ENCODE results near the gene SPATS2L.
A peak's percentile ranks its signal among the peaks of the same experiment; 100 is the strongest.

SPATS2L gene

DNA sequence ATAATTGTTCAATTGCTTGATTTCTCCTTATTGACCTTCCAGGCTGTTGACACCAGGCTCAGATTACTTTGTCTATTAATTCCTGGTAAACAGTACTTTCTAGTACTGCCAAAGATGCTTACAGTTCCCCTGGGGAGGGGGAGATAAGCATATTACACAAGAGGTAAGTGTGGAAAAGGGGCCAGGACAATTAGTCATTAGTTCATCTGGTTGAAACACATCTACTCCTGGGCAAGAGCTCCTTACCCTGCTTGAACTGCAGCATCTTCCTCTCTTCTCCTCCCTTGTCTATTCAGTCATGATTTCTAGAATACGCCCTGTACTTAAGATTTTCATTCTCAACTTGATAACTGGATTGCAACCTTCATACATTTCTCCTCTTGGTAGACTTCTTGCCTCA, 10.4 kb upstream of the SPATS2L start:
- DNase-seq, result no peak

DNA sequence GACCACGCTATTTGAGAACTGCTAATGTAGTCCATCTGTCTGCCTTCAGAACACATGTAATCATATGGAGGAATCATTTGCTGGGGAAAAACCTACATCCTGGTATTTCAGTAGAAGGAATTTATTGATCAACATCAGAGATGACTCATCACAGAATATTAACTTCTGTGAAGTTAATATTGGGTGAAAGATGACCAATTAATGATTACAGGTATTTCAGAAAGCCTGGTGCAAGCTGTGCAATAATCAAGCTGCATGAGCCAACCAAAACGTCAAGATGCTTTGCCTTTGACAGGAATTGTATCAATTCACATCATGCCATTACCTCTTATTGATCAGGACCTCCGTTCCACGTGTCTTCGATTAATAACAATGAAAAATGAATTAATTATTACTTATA, 9.4 kb upstream of the SPATS2L start:
- DNase-seq, result no peak

DNA sequence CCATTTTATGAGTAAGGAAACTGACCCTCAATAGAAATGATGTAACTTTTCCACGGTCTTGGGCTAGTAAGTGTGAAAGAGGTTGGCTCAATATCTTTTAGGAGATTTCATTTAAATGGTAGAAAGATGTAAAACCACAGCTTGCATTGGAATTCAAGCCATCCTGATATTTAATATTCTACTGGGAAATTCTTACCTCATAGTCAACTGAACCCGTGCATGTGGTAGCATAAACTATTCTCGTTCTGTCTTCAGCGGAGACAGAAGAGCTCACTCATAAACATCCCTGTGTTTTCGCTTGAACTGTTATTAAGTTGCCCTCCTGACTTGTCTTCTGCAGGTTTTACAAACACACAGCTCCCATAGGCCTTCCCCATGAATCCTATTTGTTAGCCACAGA, 8.5 kb upstream of the SPATS2L start:
- DNase-seq, result no peak

DNA sequence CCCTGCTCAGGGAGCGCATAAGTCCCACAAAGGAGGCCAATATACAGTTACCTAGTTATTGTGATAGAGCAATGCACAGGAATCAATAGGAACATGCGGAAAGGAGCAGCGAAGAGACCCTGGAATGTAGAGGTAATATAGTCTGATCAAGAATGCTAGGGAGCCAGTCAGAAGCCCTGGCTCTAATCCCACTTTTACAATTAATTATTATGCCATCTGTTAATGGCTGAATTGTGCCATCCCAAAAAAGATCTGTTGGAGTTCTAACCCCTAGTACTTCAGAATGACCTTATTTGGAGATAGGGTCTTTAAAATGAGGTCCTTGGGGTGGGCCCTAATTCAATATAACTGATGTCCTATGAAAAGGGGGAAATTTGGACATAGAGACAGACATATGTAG, 7.7 kb upstream of the SPATS2L start:
- no peak for DNase-seq

DNA sequence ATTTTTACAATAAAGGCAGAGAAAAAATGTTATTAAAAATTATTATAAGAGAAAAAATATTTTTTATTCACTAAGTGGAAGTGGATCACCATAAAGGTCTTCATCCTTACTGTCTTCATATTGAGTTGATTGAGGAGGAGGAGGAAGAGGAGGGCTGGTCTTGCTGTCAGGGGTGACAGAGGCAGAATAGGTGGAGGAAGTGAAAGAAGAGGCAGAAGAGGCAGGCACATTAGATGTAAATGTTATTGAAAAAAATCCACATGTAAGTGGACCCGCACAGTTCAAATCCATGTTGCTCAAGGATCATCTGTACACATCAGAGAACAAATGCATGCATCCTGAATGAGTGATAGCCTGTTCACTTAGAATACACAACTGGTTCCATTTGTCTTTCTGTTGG, 6.4 kb upstream of the SPATS2L start:
- DNase-seq, result no peak

DNA sequence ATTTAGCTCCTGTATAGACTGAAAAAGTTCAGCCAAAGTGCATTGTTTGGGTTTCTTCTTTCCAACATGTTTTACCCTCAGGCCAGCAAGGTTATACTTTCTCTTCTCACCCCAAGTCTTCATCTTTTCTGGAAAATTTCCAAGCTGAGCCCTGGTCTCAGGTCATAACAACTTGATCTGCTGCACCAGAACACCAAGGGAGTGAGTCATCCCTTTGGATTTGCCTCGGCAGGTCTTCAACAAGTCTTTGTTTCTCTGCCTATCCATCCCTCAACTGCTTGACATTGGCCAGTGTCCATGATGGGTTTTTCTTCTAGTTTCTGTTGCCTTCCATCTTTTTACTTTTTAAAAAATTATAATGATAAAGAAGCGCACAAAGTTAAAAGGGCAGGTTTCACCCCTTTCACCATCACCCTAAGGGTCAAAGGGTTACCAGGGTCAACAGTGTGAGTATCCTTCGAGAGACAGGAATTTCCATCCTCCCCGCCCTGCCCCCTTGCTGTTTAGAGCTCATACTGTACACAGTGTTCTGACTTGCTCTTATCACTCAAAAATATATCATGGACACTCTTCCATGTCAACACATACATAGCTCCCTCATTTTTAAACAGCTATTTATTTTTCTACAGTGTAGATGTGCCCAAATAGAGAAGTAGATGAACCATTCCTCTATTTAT, 5.7 kb upstream of the SPATS2L start:
- no peak for DNase-seq

DNA sequence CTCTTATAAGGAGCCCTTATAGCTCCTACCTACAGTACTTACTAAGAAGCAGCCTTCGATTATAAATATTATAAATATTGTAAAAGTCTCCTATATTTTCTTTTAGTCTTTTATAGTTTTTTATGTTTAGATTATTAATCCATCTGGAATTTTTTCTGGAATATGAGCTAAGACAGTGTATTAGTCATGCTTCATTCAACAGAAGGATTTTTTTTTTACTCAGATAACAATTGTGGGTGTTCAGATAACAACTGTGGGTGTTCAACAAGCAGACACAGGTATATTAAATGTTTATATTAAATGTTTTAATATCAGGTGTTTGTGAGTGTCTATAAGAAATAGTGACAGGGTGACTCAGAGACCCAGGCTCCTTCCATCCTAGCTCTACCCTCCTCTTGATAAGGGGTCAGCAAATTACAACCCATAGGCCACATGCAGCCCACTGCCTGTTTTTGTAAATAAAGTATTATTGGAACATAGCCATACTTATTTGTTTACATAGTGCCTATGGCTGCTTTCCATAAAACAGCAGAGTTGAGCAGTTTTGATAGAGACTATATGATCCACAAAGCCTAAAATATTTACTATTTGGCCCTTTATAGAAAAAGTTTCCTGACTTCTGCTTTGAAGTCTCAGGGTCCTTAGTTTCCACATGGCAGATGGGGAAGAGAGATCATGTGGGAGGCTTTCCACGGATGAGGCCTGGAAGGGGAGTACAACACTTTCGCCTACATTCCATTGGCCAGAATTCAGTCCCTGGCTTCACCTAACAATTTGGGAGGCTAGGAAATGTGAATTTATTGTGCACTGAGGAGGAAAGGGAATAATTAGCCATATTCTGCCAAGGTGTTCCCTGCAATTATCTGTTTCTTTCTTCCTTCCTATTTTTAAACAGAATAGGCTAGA, 4.3 kb upstream of the SPATS2L start:
- DNase-seq, result no peak

DNA sequence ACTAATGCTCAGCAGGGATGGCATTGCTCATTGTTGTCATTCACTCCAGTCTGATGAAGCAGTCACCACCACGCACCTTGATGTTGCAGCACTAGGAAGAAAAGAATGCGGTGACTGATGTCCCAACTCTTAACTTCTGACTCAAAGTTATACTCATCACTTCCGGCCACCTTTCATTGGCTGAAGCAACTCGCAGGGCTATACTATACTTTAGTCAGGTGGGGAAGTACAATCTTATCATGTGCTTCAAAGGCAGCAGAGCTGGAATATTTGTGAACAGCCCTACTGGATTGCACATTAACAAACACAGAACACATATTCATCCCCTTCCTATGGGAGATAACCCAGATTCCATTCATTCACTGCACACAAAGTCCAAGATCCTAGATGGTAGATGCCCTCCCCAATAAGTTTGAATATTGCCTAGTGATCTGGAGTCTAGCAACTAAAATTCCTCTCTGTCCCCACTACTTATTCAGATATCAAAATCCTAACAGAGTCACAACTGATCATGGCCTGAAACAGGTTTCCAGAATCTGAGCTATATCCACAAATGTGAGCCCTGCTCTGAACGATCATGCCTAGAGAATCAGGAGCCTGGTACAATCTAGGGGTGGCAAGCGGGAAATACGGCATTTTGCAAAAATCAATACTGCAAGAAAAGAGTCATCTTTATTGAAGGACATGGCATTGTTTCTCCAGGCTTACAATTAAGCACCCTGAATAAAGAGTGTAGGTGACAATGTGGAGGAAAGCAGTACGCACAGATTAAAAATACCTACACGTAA, 3.4 kb upstream of the SPATS2L start:
- DNase-seq, result no peak

DNA sequence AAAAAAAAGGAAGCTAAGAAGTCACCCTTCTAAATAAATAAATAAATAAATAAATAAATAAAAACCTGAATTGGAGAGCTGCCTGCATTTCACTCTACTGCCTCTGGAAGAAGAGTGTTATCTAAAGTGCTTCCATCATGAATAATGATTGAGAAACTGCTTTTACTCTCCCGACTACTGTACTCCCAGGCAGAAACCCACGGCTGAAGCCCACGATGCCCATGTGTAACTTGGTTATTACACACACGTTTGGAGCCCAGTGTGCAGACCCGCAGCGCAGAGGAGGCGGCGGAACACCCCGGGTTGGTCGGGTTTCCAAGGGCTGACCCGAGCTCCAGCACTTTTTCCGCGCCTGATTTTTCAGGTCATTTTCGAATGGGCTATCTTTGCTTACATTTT, 697 bp upstream of the SPATS2L start:
- peak in 31 of 56 donors; percentile 2 to 79 (median 26) for DNase-seq

DNA sequence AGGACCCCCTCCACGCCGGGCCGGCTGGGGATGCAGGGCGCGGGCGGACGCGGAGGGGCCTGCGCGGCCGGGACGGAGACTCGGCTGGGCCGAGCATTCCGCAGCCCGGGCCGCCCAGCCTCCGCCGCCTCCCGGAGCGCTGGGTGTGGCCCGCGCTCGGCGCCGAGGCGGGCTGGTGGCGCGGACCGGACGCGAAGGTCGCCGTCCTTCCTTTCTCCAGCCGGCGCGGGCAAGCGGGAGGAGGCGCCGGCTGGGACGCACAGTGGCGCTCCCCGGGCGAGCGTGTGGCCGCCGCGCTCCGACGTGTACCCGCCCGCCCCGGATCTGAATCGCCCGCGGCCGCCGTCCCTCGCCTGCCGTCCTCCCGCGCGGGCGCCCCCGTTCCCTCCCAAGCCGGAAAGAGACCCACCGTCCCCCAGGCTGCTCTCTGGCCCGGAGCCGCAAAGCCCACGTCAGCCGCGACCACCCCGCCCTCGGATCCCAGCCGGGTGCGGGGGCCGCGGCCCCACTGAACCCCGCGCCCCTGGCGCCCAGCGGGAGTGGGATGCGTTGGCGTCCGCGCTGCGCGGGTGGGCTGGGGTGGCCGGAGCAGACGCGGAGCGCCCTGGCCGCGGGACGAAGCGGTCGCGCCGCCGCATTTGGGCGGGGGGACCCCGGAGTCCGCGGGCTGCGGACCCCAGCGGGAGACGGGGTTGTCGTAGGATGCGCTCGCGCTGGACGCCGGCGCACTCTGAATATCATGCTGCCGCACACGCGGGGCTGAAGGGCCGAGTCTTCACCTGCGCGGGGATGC, 634 bp downstream of the SPATS2L start:
- peak in 32 of 56 donors; percentile 6 to 68 (median 34) for DNase-seq

DNA sequence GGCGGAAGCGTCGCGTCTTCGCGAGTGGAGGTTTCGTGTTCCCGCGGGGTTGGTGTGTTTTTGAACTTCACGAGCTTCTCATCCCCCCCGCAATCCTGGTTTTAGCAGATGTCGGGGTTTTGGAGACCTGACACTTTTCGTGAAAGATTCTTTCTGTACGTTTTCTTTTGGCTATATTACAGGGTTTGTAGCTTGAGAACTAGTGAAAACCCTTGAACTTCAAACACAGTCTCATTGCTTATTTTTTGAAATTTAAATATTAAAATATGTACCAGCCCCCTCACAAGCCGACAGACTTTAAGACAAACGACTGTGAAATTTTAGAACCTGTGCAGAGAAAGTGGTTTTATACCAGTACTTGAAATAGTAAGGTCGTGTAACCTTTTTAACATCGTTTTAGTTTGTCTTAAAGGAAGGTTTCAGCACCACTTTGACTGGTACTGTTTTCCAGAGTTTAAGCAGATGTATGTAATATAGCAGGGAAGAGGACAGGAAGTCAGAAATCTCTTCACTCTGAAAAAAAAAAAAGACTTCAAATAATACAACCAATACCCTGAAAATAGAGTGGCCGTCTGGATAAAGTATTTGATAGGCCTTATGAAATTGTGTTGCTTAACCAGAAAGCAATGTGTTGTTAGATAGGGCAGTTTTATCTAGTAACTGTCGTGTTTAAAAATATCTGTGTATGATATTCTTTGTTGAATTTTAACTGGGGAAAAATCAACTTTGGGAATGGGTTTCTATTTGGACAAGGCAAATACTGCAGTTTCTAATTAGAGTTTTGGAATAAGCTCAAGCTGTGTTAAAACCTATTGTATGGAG, 1.4 kb downstream of the SPATS2L start:
- DNase-seq, result no peak

DNA sequence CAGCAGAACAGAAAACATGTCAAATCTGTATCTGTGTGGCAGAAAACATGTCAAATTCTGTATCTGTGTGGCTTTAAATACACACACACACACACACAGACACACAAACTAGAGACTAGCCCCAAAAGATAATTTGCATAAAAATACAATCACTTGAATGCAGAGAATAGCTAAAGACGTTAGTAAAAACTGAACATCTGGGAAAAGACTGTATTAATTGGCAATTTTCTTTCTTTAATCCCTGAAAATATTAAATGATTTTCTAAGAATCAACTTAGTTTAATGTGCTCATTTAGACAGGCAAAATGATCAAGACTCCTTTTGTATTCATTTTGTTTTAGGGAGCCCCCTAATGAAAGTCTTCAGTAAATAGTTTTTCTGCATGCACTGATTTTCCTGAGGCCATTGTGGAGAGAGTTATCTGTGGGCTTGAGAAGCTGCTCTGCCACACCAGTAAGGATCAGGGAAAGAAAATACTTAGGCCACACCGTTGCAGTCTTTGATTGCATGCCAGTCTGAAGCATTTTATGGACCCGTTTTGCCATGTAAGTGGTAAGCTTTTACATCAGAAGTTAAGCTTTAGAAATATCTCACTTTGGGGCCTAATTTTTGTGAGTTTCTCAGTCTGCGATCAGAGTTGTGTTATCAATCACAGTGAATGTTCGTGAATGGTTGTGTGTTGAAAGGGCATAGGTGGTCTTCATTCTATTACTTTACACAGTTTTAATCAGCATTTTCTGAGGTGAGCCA, 2.2 kb downstream of the SPATS2L start:
- DNase-seq, result peak in 3 of 56 donors; percentile 5 to 31 (median 13)

DNA sequence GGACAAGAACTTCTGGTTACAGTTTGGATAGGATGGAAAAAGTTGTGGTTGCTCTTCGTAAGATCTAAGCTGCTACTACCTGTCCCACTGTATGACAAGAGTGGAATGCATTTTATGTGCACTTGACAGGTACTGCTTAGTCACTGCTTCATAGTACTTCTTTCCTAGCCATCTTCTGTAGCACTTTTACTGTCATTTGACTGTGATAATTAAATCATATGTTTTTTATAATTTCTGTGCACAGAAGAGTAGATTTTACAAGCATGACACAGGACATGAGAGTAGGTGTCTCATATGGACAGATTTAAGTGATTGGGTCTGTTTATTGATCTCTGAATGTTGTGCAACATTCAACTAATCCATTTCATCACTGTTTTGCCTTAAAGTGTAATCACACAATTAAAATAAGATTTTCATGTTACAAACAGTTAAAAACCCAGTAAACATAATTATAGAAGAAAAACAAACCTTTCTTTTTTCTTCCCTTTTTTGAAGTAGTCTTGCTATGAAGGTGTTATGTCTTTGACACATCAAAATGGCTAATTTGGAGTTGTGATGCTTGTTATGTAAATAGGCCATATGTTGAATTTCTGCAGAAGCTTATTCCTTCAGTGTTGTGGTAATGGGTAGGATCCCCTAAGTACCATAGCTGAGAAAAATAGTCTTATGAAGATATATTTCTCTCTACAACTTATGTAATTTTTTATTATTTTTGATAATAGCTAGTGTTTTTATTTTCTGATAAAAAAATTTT, 3.0 kb downstream of the SPATS2L start:
- no peak for DNase-seq

DNA sequence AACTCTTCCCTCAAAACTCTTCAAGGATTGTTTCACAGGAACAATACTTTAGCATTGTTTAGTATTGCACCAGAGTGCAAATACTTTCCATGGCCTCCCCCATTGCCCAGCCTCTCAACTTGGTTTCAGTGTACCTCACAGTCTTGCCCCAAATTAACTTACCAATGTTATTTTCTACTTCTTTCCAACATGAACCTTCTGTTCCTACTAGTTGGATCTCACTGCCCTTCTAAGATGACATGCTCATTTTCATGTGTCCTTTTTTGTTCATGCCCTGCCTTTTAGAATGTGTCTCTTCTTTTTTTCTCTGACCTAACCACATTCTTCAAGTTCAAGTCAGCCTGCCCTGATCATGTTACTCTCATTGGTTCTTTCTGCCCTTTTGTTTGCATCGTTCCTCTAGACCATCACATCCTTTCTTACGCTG, 4.1 kb downstream of the SPATS2L start:
- no peak for DNase-seq

DNA sequence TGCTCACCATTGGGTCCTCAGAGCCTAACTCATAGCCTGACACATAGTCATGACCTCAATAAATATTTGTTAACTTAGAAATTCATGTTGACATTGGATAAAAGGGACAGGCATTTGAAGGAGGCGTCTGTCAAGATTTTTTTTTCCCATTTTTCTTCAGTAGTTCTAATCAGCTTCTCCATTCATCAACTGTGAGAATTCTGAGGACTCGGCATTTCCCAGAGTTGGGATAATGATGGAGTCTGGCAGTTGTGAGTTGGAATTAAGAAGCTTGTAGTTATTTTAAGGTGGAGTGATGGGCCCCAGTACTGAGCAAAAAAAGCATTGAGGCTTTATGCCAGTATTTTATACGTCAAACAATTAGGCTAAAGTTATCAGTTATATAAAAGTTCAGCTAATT, 4.6 kb downstream of the SPATS2L start:
- DNase-seq, result no peak

DNA sequence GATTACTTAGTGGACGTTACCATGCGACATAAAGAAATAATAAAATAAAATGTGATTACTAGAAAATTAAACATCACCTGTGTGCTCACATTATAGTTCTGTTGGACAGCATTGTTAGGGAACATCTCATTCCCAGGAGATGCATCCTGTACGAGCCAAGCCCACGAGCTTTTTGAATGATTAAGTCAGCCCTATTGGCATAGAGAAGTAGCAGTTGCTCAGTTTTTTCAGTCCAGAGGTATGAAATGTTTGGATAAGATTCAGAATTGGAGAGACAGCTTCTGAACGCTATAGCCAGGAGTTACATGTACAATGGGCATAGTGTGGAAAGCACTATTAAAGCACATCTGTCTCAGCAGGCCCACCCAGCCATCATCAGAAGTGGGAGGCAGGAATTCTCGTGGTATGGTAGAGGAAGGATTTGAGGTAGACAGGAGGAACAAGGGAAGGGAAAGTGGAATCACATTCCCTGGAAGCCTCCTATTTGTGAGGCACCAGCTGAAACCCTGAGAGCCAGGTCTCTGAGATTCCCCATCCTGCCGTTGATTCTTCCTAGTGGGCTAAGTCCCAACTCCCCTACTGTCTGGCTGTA, 8.6 kb downstream of the SPATS2L start:
- no peak for DNase-seq

DNA sequence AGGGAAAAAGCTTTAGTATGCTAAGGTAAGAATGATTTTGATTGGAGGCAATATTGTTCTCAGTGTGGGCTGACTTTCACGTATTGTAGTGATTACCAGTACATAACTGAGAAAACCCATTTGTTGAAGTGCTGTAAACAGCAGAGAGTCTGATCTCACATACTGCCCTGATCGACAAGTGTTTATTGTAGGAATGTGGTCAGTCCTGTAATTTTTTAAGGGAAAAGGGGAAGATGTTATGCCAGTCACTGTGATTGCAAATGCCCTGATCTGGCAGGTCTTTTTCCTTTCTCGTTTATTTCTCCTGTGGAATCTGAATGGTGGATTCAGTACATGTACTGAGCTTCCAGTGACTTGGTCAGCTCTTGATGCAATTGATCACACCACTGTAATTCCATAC, 11.5 kb downstream of the SPATS2L start:
- DNase-seq, result no peak

DNA sequence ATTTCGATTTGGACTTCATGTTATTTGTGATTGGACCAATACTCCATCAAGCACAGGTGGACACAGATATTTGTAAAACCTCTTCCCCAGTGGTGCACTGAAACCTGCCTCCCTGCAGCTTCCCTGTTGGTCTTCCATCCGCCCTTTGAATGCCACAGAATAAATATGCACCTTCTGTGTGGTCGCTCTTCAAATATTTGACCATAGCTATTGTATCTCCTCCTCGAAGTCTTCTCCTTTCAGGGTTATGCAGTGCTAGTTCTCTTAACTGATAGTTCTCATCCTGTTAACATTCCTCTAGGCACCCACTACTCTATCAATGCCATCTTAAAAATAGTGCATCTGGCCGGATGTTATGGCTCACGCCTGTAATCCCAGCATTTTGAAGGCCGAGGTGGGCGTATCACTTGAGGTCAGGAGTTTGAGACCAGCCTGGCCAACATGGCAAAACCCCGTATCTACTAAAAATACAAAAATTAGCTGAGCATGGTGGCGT, 12.5 kb downstream of the SPATS2L start:
- no peak for DNase-seq
